Mesenchymal stem cell (in vitro differentiated cells and primary cell): ENCODE results near the gene KATNBL1.

Source experiments
- DNase-seq: peaks from one replicate; pipeline ENCODE4 v3.0.0-alpha.2; 2013
- H2AFZ ChIP-seq: one replicate; pipeline ENCODE4 v1.6.1; 2013; ENCODE audit warnings: low read depth, mild to moderate bottlenecking, control low read depth, inconsistent platforms, low read length, moderate library complexity
- H2AK5ac ChIP-seq: 2 replicates; pipeline ENCODE4 v1.6.1; 2013; ENCODE audit warnings: low read length, moderate library complexity, mild to moderate bottlenecking, inconsistent platforms; ENCODE audit not compliant: severe bottlenecking
- H2BK120ac ChIP-seq: one replicate; pipeline ENCODE4 v1.6.1; 2013; ENCODE audit warnings: low read depth, mild to moderate bottlenecking, inconsistent platforms, low read length, moderate library complexity
- H2BK12ac ChIP-seq, 2 experiments: one replicate each; pipeline ENCODE4 v1.6.1; 2013; ENCODE audit warnings: inconsistent platforms in 2 of 2, low read length in 2 of 2, mild to moderate bottlenecking in 2 of 2, moderate library complexity in 2 of 2, control low read depth in 1 of 2
- H2BK15ac ChIP-seq: one replicate; pipeline ENCODE4 v1.6.1; 2013; ENCODE audit warnings: mild to moderate bottlenecking, low read depth, inconsistent platforms; ENCODE audit not compliant: poor library complexity, severe bottlenecking
- H2BK5ac ChIP-seq: 2 replicates; pipeline ENCODE4 v1.6.1; 2013; ENCODE audit warnings: low read depth, mild to moderate bottlenecking, low read length, control low read depth, inconsistent platforms; ENCODE audit not compliant: poor library complexity, severe bottlenecking
- H3K14ac ChIP-seq, 2 experiments: one replicate each; pipeline ENCODE4 v1.6.1; 2013; ENCODE audit warnings: inconsistent platforms in 2 of 2, low read length in 2 of 2, control low read depth in 1 of 2, mild to moderate bottlenecking in 1 of 2, moderate library complexity in 1 of 2
- H3K18ac ChIP-seq, 2 experiments: one replicate each; pipeline ENCODE4 v1.6.1; 2013; ENCODE audit warnings: inconsistent platforms in 2 of 2, low read length in 2 of 2, control low read depth in 1 of 2, low read depth in 1 of 2, mild to moderate bottlenecking in 1 of 2
- H3K23ac ChIP-seq, 2 experiments: one replicate each; pipeline ENCODE4 v1.6.1; 2013; ENCODE audit warnings: inconsistent platforms in 2 of 2, low read length in 2 of 2, mild to moderate bottlenecking in 2 of 2, moderate library complexity in 2 of 2, control low read depth in 1 of 2
- H3K27ac ChIP-seq: 2 replicates; pipeline ENCODE4 v1.5.1; 2013; ENCODE audit warnings: mild to moderate bottlenecking, moderate library complexity, low read length, control low read depth, inconsistent platforms; ENCODE audit not compliant: poor library complexity, severe bottlenecking
- H3K27me3 ChIP-seq, 2 experiments: 2 replicates each; pipeline versions ENCODE4 v1.6.1 to v1.7.0; 2013; ENCODE audit warnings: low read length in 2 of 2, mild to moderate bottlenecking in 2 of 2, moderate library complexity in 2 of 2, control low read depth in 1 of 2, inconsistent platforms in 1 of 2; ENCODE audit not compliant: control insufficient read depth in 1 of 2, insufficient read depth in 1 of 2
- H3K36me3 ChIP-seq, 2 experiments: 2 replicates each; pipeline versions ENCODE4 v1.6.1 to v1.7.0; 2013; ENCODE audit warnings: low read length in 2 of 2, control low read depth in 1 of 2, inconsistent platforms in 1 of 2, low read depth in 1 of 2, mild to moderate bottlenecking in 1 of 2; ENCODE audit not compliant: insufficient read depth in 2 of 2, control insufficient read depth in 1 of 2
- H3K4ac ChIP-seq, 2 experiments: one replicate each; pipeline ENCODE4 v1.6.1; 2013; ENCODE audit warnings: inconsistent platforms in 2 of 2, low read length in 2 of 2, mild to moderate bottlenecking in 2 of 2, moderate library complexity in 2 of 2, control low read depth in 1 of 2, low read depth in 1 of 2
- H3K4me1 ChIP-seq: 2 replicates; pipeline ENCODE4 v1.6.1; 2013; ENCODE audit warnings: low read depth, low read length, control low read depth; ENCODE audit not compliant: control insufficient read depth, insufficient read depth
- H3K4me2 ChIP-seq: 2 replicates; pipeline ENCODE4 v1.6.1; 2013; ENCODE audit warnings: low read length, mild to moderate bottlenecking, inconsistent platforms; ENCODE audit not compliant: poor library complexity, severe bottlenecking
- H3K4me3 ChIP-seq, 2 experiments: 2 replicates each; pipeline versions ENCODE4 v1.5.1 to v1.7.0; 2013; ENCODE audit warnings: low read length in 2 of 2, mild to moderate bottlenecking in 2 of 2, control low read depth in 1 of 2, low read depth in 1 of 2; ENCODE audit not compliant: insufficient read depth in 1 of 2
- H3K79me1 ChIP-seq: replicated peaks from 2 replicates; pipeline ENCODE4 v1.6.1; 2013; ENCODE audit warnings: mild to moderate bottlenecking, control low read depth, low read length, inconsistent platforms; ENCODE audit not compliant: poor library complexity, severe bottlenecking
- H3K9ac ChIP-seq: 2 replicates; pipeline ENCODE4 v1.7.0; 2013; ENCODE audit warnings: mild to moderate bottlenecking, low read length, moderate library complexity
- H3K9me3 ChIP-seq: 2 replicates; pipeline ENCODE4 v1.7.0; 2013; ENCODE audit warnings: mild to moderate bottlenecking, low read length; ENCODE audit not compliant: control insufficient read depth
- H4K8ac ChIP-seq: one replicate; pipeline ENCODE4 v1.6.1; 2013; ENCODE audit warnings: inconsistent platforms, mild to moderate bottlenecking, low read length, moderate library complexity
- H4K91ac ChIP-seq: one replicate; pipeline ENCODE4 v1.6.1; 2013; ENCODE audit warnings: mild to moderate bottlenecking, low read length, inconsistent platforms
- WGBS: methylation state at CpG from one replicate; pipeline ENCODE4 v1.1.7; 2013; ENCODE audit warnings: mixed read lengths; 5-methylcytosine and 5-hydroxymethylcytosine counted together

Gene KATNBL1

GRCh38 chr15:34133511-34133910 is 76.4 kb downstream of the KATNBL1 start:
- no peak overlapping the region for H2BK5ac ChIP-seq
- no peak overlapping the region for H3K4me3 ChIP-seq
- H3K9me3 ChIP-seq, result no peaks in the 10 kb centered on the region
- no peak overlapping the region for H2BK15ac ChIP-seq
- H4K91ac ChIP-seq, result no peak overlapping the region
- DNase-seq, result no peak
- no peak overlapping the region for H3K9ac ChIP-seq
- H3K79me1 ChIP-seq, result peaks cover 1% of the 10 kb centered on the region
- no peak overlapping the region for H2AFZ ChIP-seq
- H3K18ac ChIP-seq, result no peak overlapping the region
- H3K27me3 ChIP-seq, result no peaks in the 10 kb centered on the region
- H3K14ac ChIP-seq, result no peak overlapping the region
- H3K4ac ChIP-seq, result no peak overlapping the region
- H2BK120ac ChIP-seq, result no peak overlapping the region
- no peak overlapping the region for H3K27ac ChIP-seq
- no CpG with 5 or more reads among the region's 1 CpG for WGBS
- no peaks in the 10 kb centered on the region for H3K4me1 ChIP-seq
- peaks cover 6 to 22% of the 10 kb centered on the region in 2 experiments for H3K36me3 ChIP-seq
- no peak overlapping the region for H3K23ac ChIP-seq
- H3K4me2 ChIP-seq, result no peak overlapping the region
- H2AK5ac ChIP-seq, result no peak overlapping the region
- no peak overlapping the region for H2BK12ac ChIP-seq
- no peak overlapping the region for H4K8ac ChIP-seq

- H2BK5ac ChIP-seq, result no peak overlapping the region
- peaks cover 5 to 17% of the 10 kb centered on the region in 2 experiments for H3K36me3 ChIP-seq
- no peak overlapping the region for H3K23ac ChIP-seq
- no peak overlapping the region for H2AFZ ChIP-seq
- H3K14ac ChIP-seq, result no peak overlapping the region
- no peak overlapping the region for H3K9ac ChIP-seq
- H3K18ac ChIP-seq, result no peak overlapping the region
- H3K4me3 ChIP-seq, result no peak overlapping the region
- H2BK120ac ChIP-seq, result no peak overlapping the region
- no peak overlapping the region for H3K4ac ChIP-seq
- H3K9me3 ChIP-seq, result no peaks in the 10 kb centered on the region
- no peak overlapping the region for H4K8ac ChIP-seq
- no peak overlapping the region for H4K91ac ChIP-seq
- H3K27me3 ChIP-seq, result no peaks in the 10 kb centered on the region
- no peak overlapping the region for H3K27ac ChIP-seq
- H2BK12ac ChIP-seq, result no peak overlapping the region
- H3K4me2 ChIP-seq, result no peak overlapping the region
- WGBS, result 86% methylated on average over 1 of the region's 1 CpG
- no peak overlapping the region for H2AK5ac ChIP-seq
- no peak overlapping the region for H2BK15ac ChIP-seq
- H3K79me1 ChIP-seq, result peaks cover 1% of the 10 kb centered on the region
- DNase-seq, result no peak
- no peaks in the 10 kb centered on the region for H3K4me1 ChIP-seq
These were observed 77.0 kb downstream of the KATNBL1 start for GRCh38 chr15:34132881-34133280.

GRCh38 chr15:34128898-34129297 is 81.0 kb downstream of the KATNBL1 start:
- H3K9me3 ChIP-seq, result no peaks in the 10 kb centered on the region
- H3K14ac ChIP-seq, result no peak overlapping the region
- H3K18ac ChIP-seq, result no peak overlapping the region
- 50% methylated on average over 2 of the region's 2 CpGs for WGBS
- H3K36me3 ChIP-seq, result peaks cover 0 to 15% of the 10 kb centered on the region in 2 experiments
- no peak for DNase-seq
- H3K4me1 ChIP-seq, result no peaks in the 10 kb centered on the region
- H4K91ac ChIP-seq, result no peak overlapping the region
- H2BK5ac ChIP-seq, result no peak overlapping the region
- H3K4me3 ChIP-seq, result no peak overlapping the region
- H3K79me1 ChIP-seq, result no peaks in the 10 kb centered on the region
- H2AFZ ChIP-seq, result no peak overlapping the region
- no peak overlapping the region for H3K4me2 ChIP-seq
- no peak overlapping the region for H2AK5ac ChIP-seq
- H3K23ac ChIP-seq, result no peak overlapping the region
- H2BK120ac ChIP-seq, result no peak overlapping the region
- no peak overlapping the region for H4K8ac ChIP-seq
- H3K4ac ChIP-seq, result no peak overlapping the region
- no peak overlapping the region for H2BK15ac ChIP-seq
- H3K27ac ChIP-seq, result no peak overlapping the region
- no peaks in the 10 kb centered on the region for H3K27me3 ChIP-seq
- no peak overlapping the region for H3K9ac ChIP-seq
- no peak overlapping the region for H2BK12ac ChIP-seq

- Histone ChIP-seq H2BK12ac (no peak overlapping the region), H4K91ac (no peak overlapping the region), H4K8ac (no peak overlapping the region), H2BK120ac (no peak overlapping the region), H2AK5ac (no peak overlapping the region), H3K9ac (no peak overlapping the region), H3K36me3 (peaks cover 0 to under 1% of the 10 kb centered on the region in 2 experiments), H3K4me2 (no peak overlapping the region), H3K18ac (no peak overlapping the region), H3K4me3 (no peak overlapping the region), H3K23ac (no peak overlapping the region), H3K4ac (no peak overlapping the region), H2AFZ (no peak overlapping the region), H3K27ac (no peak overlapping the region), H3K14ac (no peak overlapping the region), H3K4me1 (no peaks in the 10 kb centered on the region), H2BK5ac (no peak overlapping the region), H2BK15ac (no peak overlapping the region), H3K9me3 (no peaks in the 10 kb centered on the region), H3K27me3 (no peaks in the 10 kb centered on the region), H3K79me1 (no peaks in the 10 kb centered on the region)
- DNase-seq, result no peak
These were observed 83.4 kb downstream of the KATNBL1 start for GRCh38 chr15:34126522-34126921.
